ENCODE data around the gene LAT.
"Not testable (repeated sequence)": the region's sequence is repeated elsewhere in the genome, so short reads cannot be mapped to it uniquely, and the experiment has no call there.

The LAT gene, protein sequence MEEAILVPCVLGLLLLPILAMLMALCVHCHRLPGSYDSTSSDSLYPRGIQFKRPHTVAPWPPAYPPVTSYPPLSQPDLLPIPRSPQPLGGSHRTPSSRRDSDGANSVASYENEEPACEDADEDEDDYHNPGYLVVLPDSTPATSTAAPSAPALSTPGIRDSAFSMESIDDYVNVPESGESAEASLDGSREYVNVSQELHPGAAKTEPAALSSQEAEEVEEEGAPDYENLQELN

DNA sequence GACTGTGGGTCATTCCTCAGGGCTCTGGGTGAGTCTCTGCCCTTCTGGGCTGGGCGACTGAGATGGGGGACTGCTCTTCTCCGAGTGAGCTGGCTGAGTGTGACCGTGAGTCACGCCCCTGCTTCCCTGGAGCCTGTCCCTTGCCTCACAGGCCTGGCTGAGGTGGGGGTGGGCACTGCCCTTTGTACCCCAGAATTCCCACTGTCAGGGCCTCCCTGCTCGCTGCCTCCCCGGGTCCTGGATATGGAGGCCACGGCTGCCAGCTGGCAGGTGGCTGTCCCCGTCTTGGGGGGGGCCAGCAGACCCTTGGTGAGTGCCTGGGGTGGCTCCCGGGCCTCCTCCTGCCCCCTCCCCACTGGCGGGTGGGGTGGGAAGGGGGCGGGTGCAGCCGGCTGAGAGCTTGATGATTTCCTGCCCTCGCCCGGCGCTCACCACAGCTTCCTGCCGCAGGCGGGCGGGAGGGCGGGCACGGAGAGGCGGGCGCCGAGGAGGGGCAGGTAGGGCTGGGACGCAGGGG, at the start of gene LAT:
LAT (plus strand) TSS at position 434 of the 517 bp plus-strand sequence. CDS start 366 bp downstream, outside the sequence.
- DNase-seq = no peak

DNA sequence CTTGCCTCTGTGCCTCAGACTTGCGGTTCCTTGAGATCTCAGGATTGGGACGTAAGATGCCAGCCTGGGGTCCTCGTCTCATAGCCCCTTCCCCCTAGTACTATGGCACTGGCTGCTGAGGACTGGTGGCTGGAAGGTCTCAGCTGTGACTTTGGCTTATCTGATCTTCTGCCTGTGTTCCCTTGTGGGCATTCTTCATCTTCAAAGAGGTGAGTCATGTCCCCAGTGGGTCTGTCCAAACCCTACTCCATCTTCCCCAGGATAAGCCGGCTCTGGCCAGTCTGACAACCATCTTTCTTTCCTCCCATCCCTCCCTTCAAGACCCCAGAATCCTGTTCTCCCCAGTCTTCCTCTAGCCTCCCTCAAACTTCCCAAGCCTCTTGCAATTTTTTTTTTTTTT, 49.5 kb upstream of the LAT start:
- DNase-seq = no peak

DNA sequence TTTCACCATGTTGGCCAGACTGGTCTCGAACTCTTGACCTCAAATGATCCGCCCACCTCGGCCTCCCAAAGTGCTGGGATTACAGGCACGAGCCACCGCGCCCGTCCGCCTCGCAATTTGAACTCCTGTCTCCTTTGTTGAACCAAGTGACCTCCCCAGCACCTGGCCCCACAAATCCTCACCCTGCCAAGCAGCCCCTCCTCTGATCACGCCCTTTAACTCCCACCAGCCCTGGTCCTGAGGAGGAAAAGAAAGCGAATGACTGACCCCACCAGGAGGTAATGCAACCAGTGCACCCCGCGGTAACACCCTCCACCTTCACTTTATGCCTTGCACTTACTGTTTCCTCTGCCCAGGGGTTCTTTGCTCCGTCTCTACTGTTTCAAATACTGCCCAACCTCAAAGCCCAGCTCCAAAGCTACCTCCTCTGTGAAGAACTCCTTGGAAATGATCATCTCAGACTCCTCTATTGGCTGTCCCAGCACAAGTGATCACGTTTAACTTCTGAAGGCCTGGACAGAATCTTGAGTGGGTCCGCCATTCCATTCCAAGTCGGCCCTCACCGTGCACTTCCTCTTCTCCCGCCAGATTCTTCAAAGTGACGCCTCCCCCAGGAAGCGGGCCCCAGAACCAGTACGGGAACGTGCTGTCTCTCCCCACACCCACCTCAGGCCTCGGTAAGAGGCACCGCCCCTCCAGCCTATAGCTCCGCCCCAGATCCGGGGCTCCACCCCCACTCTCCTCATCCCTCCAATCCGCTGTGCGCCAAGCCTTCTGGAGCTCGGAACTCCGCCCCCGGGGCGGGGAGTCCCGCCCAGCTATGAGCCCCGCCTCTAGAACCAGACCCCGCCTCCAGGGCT, 48.7 kb upstream of the LAT start:
- peak in 1 of 2 experiments; percentile 27 for DNase-seq

DNA sequence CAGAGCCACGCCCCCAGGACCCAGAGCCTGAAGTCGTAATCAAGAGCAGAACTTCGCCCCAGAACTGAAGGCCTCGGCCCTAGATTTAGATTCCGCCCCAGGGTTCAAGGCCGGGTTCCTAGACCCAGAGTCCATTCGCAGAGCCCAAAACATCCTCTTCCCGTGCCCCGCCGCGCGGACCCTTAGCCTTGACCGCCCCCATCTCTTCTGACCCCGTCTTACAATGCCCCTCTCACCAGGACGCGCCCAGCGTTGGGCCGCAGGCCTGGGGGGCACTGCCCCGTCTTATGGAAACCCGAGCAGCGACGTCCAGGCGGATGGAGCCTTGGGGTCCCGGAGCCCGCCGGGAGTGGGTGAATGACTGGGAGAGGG, 48.1 kb upstream of the LAT start:
- no peak for DNase-seq

DNA sequence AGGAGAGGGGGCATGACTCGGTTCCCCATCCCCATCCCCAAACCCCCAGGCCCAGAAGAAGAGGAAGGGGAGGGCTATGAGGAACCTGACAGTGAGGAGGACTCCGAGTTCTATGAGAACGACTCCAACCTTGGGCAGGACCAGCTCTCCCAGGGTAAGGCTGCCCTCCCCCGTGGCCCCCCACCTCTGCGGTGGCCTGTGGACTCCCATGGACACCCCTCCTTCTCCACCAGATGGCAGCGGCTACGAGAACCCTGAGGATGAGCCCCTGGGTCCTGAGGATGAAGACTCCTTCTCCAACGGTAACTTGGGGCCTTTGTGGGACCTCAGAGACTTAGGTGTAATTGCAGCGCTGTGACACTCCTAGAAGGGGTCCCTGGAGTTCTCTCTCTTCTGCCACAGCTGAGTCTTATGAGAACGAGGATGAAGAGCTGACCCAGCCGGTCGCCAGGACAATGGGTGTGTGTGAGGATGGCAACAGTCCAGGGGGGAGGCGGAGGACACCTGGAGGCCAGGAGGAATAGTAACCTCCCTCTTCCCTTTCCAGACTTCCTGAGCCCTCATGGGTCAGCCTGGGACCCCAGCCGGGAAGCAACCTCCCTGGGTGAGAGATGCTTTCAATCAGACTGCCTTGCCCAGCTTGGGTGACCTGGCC, 47.5 kb upstream of the LAT start:
- no peak for DNase-seq

DNA sequence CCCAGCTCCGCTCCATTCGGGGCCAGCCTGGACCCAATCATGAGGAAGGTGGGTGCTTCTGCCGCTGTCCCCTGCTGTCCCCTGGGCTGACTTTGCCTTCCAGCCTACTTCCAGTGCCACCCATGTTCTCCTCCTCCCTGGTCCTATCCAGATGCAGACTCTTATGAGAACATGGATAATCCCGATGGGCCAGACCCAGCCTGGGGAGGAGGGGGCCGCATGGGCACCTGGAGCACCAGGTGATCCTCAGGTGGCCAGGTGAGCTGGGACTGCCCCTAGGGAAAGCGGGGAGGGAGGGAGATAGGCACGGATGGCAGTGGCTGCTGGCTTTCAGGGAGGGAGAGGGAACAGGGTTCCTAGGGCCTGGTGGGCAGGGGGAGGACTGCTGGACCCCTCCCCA, 46.1 kb upstream of the LAT start:
- no peak for DNase-seq

DNA sequence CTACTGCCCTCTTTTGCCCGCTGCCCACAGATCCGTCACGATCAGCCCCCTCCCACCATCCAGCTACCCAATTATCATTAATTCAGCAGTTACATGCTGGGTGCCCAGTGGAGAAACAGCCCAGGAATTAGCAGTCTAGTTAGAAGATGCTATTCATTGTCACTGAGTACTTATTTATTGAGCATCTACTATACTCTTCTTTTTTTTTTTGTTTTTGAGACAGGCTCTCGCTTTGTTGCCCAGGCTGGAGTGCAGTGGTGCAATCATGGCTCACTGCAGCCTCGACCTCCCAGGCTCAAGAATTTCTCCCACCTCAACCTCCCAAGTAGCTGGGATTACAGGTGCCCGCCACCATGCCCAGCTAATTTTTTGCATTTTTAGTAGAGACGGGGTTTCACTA, 45.0 kb upstream of the LAT start:
- DNase-seq = not testable (repeated sequence)

DNA sequence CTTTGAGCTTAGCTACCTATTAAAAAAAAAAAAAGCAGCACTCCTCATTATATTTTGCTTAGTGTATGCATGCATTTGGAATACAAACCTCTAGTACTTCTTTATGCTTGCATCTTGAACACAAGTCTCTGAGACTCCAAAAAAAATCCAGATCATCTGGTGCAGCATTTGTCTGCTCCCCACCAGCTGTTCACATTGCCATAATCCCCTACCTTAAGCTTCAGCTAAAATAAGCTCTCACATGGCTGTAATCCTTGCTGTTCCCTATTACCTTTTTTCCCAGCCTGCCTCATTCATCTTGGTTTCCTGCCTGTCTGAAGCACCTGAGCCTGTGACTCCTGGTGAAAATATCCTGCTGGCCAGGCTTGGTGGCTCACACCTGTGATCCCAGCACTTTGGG, 41.6 kb upstream of the LAT start:
- DNase-seq = no peak

DNA sequence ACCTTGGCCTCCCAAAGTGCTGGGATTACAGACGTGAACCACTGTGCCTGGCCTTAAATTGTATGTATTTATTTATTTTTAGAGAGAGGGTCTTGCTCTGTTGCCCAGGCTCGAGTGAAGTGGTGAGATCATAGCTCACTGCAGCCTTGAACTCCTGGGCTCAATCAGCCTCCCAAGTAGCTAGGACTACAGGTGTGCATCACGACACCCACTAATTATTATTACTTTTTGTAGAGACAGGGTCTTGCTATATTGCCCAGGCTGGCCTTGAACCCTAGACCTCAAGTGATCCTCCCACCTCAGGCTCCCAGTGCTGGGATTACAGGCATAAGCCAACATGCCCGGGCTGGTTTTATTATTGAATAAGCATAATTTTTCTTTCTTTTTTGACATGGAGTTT, 38.2 kb upstream of the LAT start:
- no peak for DNase-seq

DNA sequence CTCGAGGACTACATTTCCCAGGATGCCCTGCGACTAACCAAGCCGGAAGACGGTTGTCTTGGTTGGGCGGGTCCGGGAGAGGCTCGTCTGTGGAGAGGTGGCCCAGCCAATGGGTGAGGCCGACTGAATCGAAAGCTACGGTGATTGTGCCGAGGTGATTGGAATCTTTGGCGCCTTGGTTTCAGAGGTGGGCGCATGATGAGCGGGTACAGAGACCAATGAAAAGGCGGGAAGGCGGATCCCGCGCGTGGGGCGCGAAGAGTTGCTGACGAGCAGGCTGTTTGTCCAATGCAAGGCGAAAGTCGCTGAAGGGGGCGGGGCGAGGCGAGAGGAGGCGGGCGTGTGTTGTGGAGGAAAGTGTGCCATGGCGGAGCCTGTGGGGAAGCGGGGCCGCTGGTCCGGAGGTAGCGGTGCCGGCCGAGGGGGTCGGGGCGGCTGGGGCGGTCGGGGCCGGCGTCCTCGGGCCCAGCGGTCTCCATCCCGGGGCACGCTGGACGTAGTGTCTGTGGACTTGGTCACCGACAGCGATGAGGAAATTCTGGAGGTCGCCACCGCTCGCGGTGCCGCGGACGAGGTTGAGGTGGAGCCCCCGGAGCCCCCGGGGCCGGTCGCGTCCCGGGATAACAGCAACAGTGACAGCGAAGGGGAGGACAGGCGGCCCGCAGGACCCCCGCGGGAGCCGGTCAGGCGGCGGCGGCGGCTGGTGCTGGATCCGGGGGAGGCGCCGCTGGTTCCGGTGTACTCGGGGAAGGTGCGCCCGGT, 34.0 kb upstream of the LAT start, which contains the start of gene NFATC2IP:
NFATC2IP (plus strand) TSS at position 290 of the 762 bp plus-strand sequence; CDS start at position 365, 75 bp downstream.
- peak; percentile 97 to 99 for DNase-seq

DNA sequence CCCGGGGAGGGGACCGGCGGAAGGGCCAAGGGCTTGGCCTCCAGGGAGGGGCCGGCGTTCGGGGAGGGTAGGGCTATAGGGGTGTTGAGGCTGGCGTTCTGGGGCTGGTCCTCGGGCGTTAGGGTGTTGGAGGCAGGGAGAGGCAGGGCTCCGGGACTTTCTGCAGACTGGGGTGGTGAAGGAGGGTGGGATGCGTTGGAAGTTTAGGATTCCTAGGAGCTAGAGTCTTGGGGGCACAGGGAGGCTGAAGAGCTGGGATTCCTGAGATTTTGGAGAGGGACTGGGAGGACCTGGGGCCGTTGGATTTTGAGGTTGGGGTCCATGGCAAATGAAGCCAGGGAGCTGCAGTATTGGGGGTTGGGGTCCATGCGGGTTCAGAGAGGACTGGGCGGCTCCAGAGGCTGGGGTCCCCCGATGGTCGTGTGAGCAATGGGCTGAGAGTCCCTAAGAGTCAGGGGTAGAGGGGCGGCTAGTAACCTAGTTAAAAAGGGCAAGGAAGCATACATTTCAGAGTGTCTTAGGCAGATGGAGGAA, 33.4 kb upstream of the LAT start:
- DNase-seq = no peak

DNA sequence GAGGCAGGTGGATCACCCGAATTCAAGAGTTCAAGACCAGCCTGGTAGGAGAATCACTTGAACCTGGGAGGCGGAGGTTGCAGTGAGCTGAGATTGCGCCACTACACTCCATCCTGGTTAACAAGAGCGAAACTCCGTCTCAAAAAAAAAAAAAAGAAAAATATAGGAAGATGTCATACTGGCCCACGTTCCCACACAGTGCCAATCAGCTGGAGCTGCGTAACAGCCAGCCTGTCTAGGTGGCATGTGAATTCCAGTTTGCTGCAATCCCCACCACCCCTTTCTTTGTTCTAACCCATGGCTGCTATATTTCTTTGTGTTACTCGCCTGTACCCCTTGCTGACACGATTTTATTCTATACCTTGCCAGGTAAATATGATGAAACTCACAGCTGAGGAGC, 26.6 kb upstream of the LAT start:
- no peak for DNase-seq

DNA sequence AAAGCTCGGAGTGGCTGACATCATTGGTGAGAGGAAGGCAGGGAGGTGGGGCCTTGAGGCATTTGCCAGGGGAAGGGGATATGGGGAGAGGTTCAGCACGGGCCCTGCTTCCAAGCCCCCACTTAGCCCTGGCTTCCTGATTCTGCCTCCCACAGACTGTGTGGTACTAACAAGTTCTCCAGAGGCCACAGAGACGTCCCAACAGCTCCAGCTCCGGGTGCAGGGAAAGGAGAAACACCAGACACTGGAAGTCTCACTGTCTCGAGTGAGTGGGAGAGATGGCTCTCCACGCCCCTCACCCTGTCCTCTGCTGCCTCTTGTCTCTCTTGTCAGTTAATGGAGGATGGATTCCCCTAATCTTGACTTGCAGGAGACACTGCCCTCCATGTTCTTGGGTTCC, 26.0 kb upstream of the LAT start:
- no peak for DNase-seq

DNA sequence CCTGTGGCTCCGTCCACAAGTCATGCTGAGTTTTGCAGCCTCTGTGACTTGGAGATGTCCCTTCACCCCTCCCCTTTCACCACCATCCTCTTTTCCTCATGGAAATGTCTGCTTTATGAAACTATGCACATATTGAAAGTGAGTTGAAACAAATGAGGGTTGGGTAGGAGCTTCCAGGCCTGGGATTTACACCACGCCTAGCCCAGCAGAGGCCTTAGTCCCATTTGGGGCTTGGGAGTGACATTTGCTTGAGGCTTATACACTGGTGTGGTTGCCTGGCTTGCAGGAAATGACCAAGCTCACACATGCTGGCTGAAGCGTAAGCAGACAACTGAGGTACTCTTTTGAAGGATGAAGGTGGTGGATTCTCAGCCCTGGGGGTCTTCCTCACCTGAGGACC, 20.8 kb upstream of the LAT start:
- DNase-seq = no peak

DNA sequence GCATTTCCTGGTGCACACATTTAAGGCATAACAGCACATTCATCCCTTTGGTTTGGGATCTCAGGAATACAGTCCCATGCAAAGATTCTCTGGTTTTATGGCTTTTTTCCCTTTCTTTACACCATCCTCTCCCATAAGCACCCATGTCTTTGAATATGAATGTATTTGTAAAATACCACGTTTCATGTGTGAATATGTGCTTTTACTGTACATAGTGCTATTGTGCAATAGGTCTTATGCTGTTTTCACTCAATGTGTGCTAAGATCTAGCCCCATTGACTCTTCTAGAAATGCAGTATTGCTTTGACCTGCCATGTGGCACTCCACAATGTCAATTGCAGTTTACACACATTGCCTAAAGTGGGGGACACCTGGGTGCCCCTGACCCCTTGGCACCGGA, 20.4 kb upstream of the LAT start:
- no peak for DNase-seq

DNA sequence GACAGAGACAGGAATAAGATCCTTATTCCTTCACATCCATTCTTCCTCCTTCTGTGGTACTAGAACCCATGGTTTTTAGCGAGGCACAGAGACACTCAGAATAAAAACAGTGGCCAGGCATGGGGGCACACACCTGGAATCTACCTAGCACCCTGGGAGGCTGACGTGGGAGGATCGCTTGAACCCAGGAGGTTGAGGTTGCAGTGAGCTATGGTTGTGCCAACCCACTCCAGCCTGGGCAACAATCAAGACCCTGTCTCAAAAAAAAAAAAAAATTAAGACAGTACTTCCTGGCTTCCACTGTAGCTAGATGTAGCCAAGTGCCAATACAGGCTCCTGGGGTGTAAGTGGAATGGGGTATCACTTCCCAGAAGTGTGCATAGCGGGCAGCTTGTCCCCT, 17.7 kb upstream of the LAT start:
- DNase-seq = no peak

DNA sequence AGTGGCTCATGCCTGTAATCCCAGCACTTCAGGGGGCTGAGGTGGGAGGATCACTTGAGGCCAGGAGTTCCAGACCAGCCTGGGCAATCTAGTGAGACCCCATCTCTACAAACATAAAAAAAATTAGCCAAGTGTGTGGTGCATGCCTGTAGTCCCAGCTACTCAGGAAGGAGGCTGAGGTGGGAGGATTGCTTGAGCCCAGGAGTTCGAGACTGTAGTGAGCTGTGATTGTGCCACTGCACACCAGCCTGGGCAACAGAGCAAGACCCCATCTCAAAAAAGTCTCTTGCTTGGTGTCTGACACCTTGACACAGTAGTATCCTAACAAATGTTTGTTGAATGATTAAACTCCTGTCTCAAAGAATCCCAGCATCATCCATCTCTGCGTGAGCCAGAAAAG, 15.2 kb upstream of the LAT start:
- DNase-seq = not testable (repeated sequence)

DNA sequence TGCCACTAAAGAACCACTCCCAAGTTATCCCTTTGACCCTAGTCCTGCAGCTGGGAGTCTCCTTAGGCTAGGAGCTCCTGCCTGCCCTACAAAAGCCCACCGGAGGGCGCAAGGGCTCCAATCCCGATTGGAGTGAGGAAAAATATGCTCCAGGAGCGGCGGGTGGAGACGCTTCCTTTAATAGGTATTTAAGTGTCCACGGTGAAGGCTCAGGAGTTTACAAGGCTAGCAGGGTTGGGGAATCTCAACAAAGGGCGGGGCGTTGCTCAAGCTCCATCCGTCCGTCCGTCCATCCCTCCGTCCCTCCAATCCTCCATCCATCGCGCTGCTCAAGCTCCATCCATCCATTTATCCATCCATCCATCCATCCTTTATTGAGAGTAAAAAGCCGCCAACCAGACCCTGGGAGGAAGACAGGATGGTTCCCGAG, 10.8 kb upstream of the LAT start:
- DNase-seq = peak; percentile 28 to 62

DNA sequence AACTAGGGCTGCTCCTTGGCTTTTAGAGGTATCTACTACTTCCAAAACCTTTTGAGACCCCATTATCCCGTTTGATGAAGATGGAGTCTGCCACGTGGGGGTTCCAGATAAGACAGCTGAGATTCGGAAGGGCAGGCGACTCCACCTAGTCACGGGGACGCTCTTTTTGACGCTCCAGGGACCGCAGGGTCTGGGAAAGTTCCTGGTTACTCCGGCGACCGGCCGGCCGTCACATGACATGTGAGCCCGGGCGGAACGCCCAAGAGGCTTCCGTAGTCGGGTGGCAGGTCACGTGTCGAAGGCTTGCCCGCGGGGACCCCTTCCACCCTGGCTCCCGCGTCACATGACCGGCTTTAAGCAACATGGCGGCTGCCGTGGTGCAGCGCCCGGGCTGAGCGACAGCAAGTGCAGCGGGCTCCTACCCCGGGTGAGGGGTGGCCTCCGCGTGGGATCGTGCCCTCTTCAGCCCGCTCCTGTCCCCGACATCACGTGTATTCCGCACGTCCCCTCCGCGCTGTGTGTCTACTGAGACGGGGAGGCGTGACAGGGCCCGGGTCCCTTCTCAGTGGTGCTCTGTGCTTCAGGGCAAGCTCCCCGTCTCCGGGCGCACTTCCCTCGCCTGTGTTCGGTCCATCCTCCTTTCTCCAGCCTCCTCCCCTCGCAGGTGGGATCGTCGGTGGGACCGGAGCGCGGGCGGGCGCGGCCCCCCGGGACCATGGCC, 10.3 kb upstream of the LAT start, which contains the start of gene SPNS1:
SPNS1 (plus strand) TSS at position 342 of the 721 bp plus-strand sequence; CDS start at position 716, 374 bp downstream.
- DNase-seq = peak; percentile 81 to 95

DNA sequence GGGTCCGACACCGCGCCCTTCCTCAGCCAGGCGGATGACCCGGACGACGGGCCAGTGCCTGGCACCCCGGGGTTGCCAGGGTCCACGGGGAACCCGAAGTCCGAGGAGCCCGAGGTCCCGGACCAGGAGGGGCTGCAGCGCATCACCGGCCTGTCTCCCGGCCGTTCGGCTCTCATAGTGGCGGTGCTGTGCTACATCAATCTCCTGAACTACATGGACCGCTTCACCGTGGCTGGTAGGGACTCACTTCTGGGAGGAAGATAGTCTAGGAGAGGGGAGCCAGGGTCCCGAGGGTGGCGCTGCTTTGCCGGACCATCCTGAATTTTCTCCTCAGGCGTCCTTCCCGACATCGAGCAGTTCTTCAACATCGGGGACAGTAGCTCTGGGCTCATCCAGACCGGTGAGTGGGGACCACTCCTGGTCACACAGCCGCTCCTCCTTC, 9.7 kb upstream of the LAT start:
- DNase-seq = no peak

All from NCI-H446 (cell line).